AG04450 (cell line): ENCODE results near the gene PLAAT2. TPM values are rescaled to one million over a fixed set of nuclear protein-coding genes. Genes with fewer than 3 reads are reported as not detected.

Experiments
- CTCF ChIA-PET: fragments of 300-600, 350-600 bp; formaldehyde crosslinking; extraction: SDS; loops from one replicate; lab custom pipeline; 2022; ENCODE audit warnings: antibody characterized with exemption, inconsistent platforms; lab: Charles Lee
- POLR2A ChIA-PET: fragments of 350-600 bp; formaldehyde crosslinking; extraction: SDS; loops from one replicate; lab custom pipeline; 2021; ENCODE audit warnings: antibody characterized with exemption, inconsistent platforms; lab: Yijun Ruan, JAX
- DNase-seq: peaks from one replicate; pipeline ENCODE4 v3.0.0-alpha.2; 2011; ENCODE audit warnings: low read depth, low spot score
- H3K27ac ChIP-seq: one replicate; pipeline ENCODE4 v1.5.1; 2012; ENCODE audit warnings: low read depth, low read length, control low read depth
- H3K27me3 ChIP-seq: one replicate; pipeline ENCODE4 v1.6.0; 2012; ENCODE audit warnings: low read length; ENCODE audit not compliant: control insufficient read depth, insufficient read depth
- H3K4me3 ChIP-seq: 2 replicates; pipeline ENCODE4 v1.5.1; 2011; ENCODE audit warnings: mild to moderate bottlenecking, low read depth, low read length, control low read depth
- H3K9me3 ChIP-seq: 2 replicates; pipeline ENCODE4 v1.5.1; 2012; ENCODE audit warnings: low read length; ENCODE audit not compliant: control insufficient read depth, insufficient read depth
- CTCF ChIP-seq: IDR thresholded peaks from 2 replicates; pipeline ENCODE4 v1.5.1; 2011; ENCODE audit warnings: low read depth, low read length, control low read depth, inconsistent platforms
- polyA plus RNA-seq: library from polyadenylated mRNA; depleted of rRNA; stranded (reverse); fragments of >200 nt; gene quantifications from 2 replicates; pipeline ENCODE4 v1.2.3, GENCODE V29; 2011

Gene PLAAT2
- polyA plus RNA-seq, 1 experiment, result not detected

- ChIA-PET POLR2A (no interaction called here), CTCF (interaction anchor here (0.6 to 2.1 kb wide), 3 partner anchors 29 to 258 kb away, joined by 3 to 8 read pairs (median 3); no protein-coding TSS in a partner anchor)
- no peak for DNase-seq
- H3K9me3 ChIP-seq, result no peaks in the 10 kb centered on the region; the same call in 1 of the 2 replicates
- TF ChIP-seq CTCF, result no peak
- H3K27ac ChIP-seq, result no peak overlapping the region
- peaks cover 7% of the 10 kb centered on the region for H3K27me3 ChIP-seq
- no peak overlapping the region for H3K4me3 ChIP-seq
Observed at GRCh38 chr11:63508009-63508408, 55.2 kb downstream of the PLAAT2 start.

- CTCF ChIA-PET, result interaction anchor here (0.6 to 2.1 kb wide), 3 partner anchors 29 to 258 kb away, joined by 3 to 8 read pairs (median 3); no protein-coding TSS in a partner anchor
- TF ChIP-seq CTCF, result no peak
- H3K27me3 ChIP-seq, result peaks cover 7% of the 10 kb centered on the region
- DNase-seq, result no peak
- H3K9me3 ChIP-seq, result no peaks in the 10 kb centered on the region; the same call in 1 of the 2 replicates
- POLR2A ChIA-PET, result no interaction called here
- no peak overlapping the region for H3K4me3 ChIP-seq
- no peak overlapping the region for H3K27ac ChIP-seq
Observed at GRCh38 chr11:63507511-63507910, 55.7 kb downstream of the PLAAT2 start.

GRCh38 chr11:63506876-63507275, 56.3 kb downstream of the PLAAT2 start:
- peaks cover 7% of the 10 kb centered on the region for H3K27me3 ChIP-seq
- ChIA-PET POLR2A (no interaction called here), CTCF (interaction anchor here (2.1 kb wide), 1 partner anchor 28 kb away, joined by 8 read pairs; no protein-coding TSS in a partner anchor)
- TF ChIP-seq CTCF, result no peak
- no peak overlapping the region for H3K4me3 ChIP-seq
- DNase-seq, result no peak
- H3K9me3 ChIP-seq, result no peaks in the 10 kb centered on the region; the same call in 1 of the 2 replicates
- H3K27ac ChIP-seq, result no peak overlapping the region

GRCh38 chr11:63505857-63506528, 57.2 kb downstream of the PLAAT2 start, which contains the start of gene LGALS12:
LGALS12 (plus strand) TSS chr11:63506084; CDS start chr11:63506459, 375 bp downstream.
- no peak within 1 kb of the TSS for H3K27ac ChIP-seq
- POLR2A ChIA-PET, result no interaction called here
- CTCF ChIA-PET, result interaction anchor here (0.7 to 2.1 kb wide), 2 partner anchors 16 to 27 kb away, joined by 4 to 8 read pairs; no protein-coding TSS in a partner anchor
- TF ChIP-seq CTCF, result no peak
- H3K4me3 ChIP-seq, result no peak within 1 kb of the TSS
- DNase-seq, result no peak
- H3K9me3 ChIP-seq, result no peaks in the 10 kb centered on the region; the same call in 1 of the 2 replicates
- H3K27me3 ChIP-seq, result peaks cover 7% of the 10 kb centered on the region
